Testis (tissue), 2 donors: Measurements from ENCODE around the gene OSBPL3.

ENCODE experiments used
- CTCF ChIP-seq, 3 experiments: fragments of 450-650 bp in 2 of 3; fragments of 200-600 bp in 1 of 3; sonication (generic) in 1 of 3; IDR thresholded peaks; one replicate each; pipeline ENCODE4 v1.5.1; 2016 to 2019; ENCODE audit warnings: antibody characterized with exemption in 3 of 3, mild to moderate bottlenecking in 2 of 3, moderate library complexity in 1 of 3
- POLR2A ChIP-seq: fragments of 450-650 bp; IDR thresholded peaks from one replicate; pipeline ENCODE4 v1.6.1; 2017; ENCODE audit warnings: antibody characterized with exemption, mild to moderate bottlenecking, moderate library complexity

DNA sequence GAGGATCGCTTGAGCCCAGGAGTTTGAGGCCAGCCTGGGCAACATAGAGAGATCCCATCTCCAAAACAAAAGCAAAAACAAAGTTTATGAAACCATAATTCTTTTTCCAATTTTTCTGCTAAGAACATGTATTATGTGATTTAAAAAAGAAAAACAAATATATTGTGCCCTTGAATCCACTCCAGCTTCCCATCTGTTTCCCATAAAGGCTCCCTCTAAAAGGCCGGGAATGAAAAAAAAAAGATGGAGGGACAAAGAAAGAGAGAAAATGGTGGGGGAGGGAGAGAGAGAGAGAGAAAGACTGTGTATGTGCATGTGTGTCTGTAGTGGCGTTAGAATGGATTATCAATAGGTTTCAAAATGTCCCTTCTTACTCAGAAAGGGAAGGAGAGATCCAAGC, 202.2 kb downstream of the OSBPL3 start:
- TF ChIP-seq CTCF (IDR thresholded peaks at IDR 0.05) (no peak), POLR2A (no peak)
